Liver (tissue), 9 donors: ENCODE results near the gene CHDH. TPM values are rescaled to one million over a fixed set of nuclear protein-coding genes. Genes with fewer than 3 reads are reported as not detected.

Experiments
- DNase-seq: peaks from one replicate; pipeline ENCODE4 v3.0.0-alpha.2; 2017; ENCODE audit warnings: low spot score
- H3K27ac ChIP-seq, 2 donors: one replicate each; pipeline ENCODE4 v1.7.0; 2013; ENCODE audit warnings: inconsistent platforms in 2 of 2, low read length in 2 of 2, control low read depth in 1 of 2, low read depth in 1 of 2, mild to moderate bottlenecking in 1 of 2
- H3K27me3 ChIP-seq, 4 donors: one replicate each; pipeline versions ENCODE4 v1.6.1 to v1.7.0; 2013; ENCODE audit warnings: low read length in 3 of 4, inconsistent platforms in 1 of 4, mild to moderate bottlenecking in 1 of 4, moderate library complexity in 1 of 4; ENCODE audit not compliant: control insufficient read depth in 4 of 4, insufficient read depth in 4 of 4
- H3K36me3 ChIP-seq, 4 donors: one replicate each; pipeline versions ENCODE4 v1.6.1 to v1.7.0; 2013; ENCODE audit warnings: low read length in 3 of 4, mild to moderate bottlenecking in 3 of 4, low read depth in 1 of 4, moderate library complexity in 1 of 4; ENCODE audit not compliant: control insufficient read depth in 4 of 4, insufficient read depth in 3 of 4
- H3K4me1 ChIP-seq, 4 donors: one replicate each; pipeline versions ENCODE4 v1.6.1 to v1.7.0; 2013; ENCODE audit warnings: low read length in 3 of 4, mild to moderate bottlenecking in 3 of 4, moderate library complexity in 1 of 4; ENCODE audit not compliant: control insufficient read depth in 4 of 4, insufficient read depth in 4 of 4
- H3K4me3 ChIP-seq, 3 donors: one replicate each; pipeline versions ENCODE4 v1.6.1 to v1.7.0; 2013; ENCODE audit warnings: low read length in 3 of 3, control low read depth in 1 of 3, low read depth in 1 of 3, mild to moderate bottlenecking in 1 of 3
- H3K9ac ChIP-seq, 2 donors: one replicate each; pipeline ENCODE4 v1.7.0; 2013; ENCODE audit warnings: low read length in 2 of 2, mild to moderate bottlenecking in 2 of 2, moderate library complexity in 2 of 2, control low read depth in 1 of 2, low read depth in 1 of 2
- H3K9me3 ChIP-seq, 4 donors: one replicate each; pipeline versions ENCODE4 v1.6.1 to v1.7.0; 2013; ENCODE audit warnings: low read length in 3 of 4; ENCODE audit not compliant: control insufficient read depth in 4 of 4
- EGR1 ChIP-seq, 2 donors: IDR thresholded peaks; 2 replicates each; pipeline ENCODE4 v1.6.1; 2016 to 2018; ENCODE audit warnings: antibody characterized with exemption in 2 of 2, low read depth in 2 of 2
- FOXA1 ChIP-seq: IDR thresholded peaks from 2 replicates; pipeline ENCODE4 v1.6.1; 2016; ENCODE audit warnings: antibody characterized with exemption
- FOXA2 ChIP-seq: IDR thresholded peaks from 2 replicates; pipeline ENCODE4 v1.6.1; 2016; ENCODE audit warnings: antibody characterized with exemption
- GABPA ChIP-seq, 2 donors: IDR thresholded peaks in 1 of 2; conservative IDR thresholded peaks in 1 of 2; 2 replicates each; pipeline ENCODE4 v1.6.1; 2016; ENCODE audit warnings: antibody characterized with exemption in 2 of 2, mild to moderate bottlenecking in 1 of 2, moderate library complexity in 1 of 2
- HNF4A ChIP-seq, 2 donors: conservative IDR thresholded peaks; 2 replicates each; pipeline ENCODE4 v1.6.1; 2016; ENCODE audit warnings: antibody characterized with exemption in 2 of 2, mild to moderate bottlenecking in 2 of 2
- HNF4G ChIP-seq: IDR thresholded peaks from 2 replicates; pipeline ENCODE4 v1.6.1; 2016; ENCODE audit warnings: antibody characterized with exemption
- JUND ChIP-seq, 2 donors: IDR thresholded peaks; 2 replicates each; pipeline ENCODE4 v1.6.1; 2016; ENCODE audit warnings: antibody characterized with exemption in 2 of 2
- NR2F2 ChIP-seq: IDR thresholded peaks from 2 replicates; pipeline ENCODE4 v1.6.1; 2016; ENCODE audit warnings: antibody characterized with exemption
- SP1 ChIP-seq: IDR thresholded peaks from 2 replicates; pipeline ENCODE4 v1.6.1; 2018; ENCODE audit warnings: antibody characterized with exemption, mild to moderate bottlenecking
- TAF1 ChIP-seq: conservative IDR thresholded peaks from 2 replicates; pipeline ENCODE4 v1.6.1; 2016; ENCODE audit warnings: antibody characterized with exemption, mild to moderate bottlenecking
- YY1 ChIP-seq: IDR thresholded peaks from 2 replicates; pipeline ENCODE4 v1.6.1; 2016; ENCODE audit warnings: antibody characterized with exemption, mild to moderate bottlenecking
- WGBS: extraction: QIAGEN DNeasy Blood & Tissue Kit; methylation state at CpG from one replicate; pipeline ENCODE4 v1.1.7; 2013; 5-methylcytosine and 5-hydroxymethylcytosine counted together
- polyA plus RNA-seq, 2 donors: library from polyadenylated mRNA; stranded (reverse) in 1 of 2; unstranded in 1 of 2; fragments of 200-250 nt in 1 of 2; fragments of >200 nt in 1 of 2; fragmentation: Nextera tagmentation in 1 of 2; extraction: Ambion mirVana in 1 of 2; gene quantifications; one replicate each; pipeline versions ENCODE4 v1.2.1 to v1.2.3, GENCODE V29; 2013 to 2015
- total RNA-seq, 2 donors: library from RNA; depleted of rRNA; stranded (reverse); fragments of >200 nt; gene quantifications; one replicate each; pipeline ENCODE4 v1.2.3, GENCODE V29; 2014
- TF ChIP-seq, protein P1 (sequence below): IDR thresholded peaks from 2 replicates; pipeline ENCODE4 v1.6.1; 2016; ENCODE audit warnings: antibody characterized with exemption
- TF ChIP-seq, protein P2 (sequence below): IDR thresholded peaks from 2 replicates; pipeline ENCODE4 v1.6.1; 2016; ENCODE audit warnings: antibody characterized with exemption
- TF ChIP-seq, protein P3 (sequence below): IDR thresholded peaks from 2 replicates; pipeline ENCODE4 v1.6.1; 2016; ENCODE audit warnings: antibody characterized with exemption
- TF ChIP-seq, protein P4 (sequence below): IDR thresholded peaks from 2 replicates; pipeline ENCODE4 v1.6.1; 2016; ENCODE audit warnings: antibody characterized with exemption, mild to moderate bottlenecking
- TF ChIP-seq, protein P5 (sequence below): fragments of 150-350 bp; IDR thresholded peaks from 2 replicates; pipeline ENCODE4 v1.5.1; 2017; ENCODE audit warnings: improper control_type of control experiment, low read depth, low read length; ENCODE audit not compliant: missing input control
- donor health status: healthy.
- donor health status: healthy.
- donor health status: healthy.
- donor health status: healthy.
- donor health status: healthy.

CHDH gene
- total and polyA plus RNA-seq, 4 donors, result 9.1 to 34.0 (median 21.2) TPM

DNA sequence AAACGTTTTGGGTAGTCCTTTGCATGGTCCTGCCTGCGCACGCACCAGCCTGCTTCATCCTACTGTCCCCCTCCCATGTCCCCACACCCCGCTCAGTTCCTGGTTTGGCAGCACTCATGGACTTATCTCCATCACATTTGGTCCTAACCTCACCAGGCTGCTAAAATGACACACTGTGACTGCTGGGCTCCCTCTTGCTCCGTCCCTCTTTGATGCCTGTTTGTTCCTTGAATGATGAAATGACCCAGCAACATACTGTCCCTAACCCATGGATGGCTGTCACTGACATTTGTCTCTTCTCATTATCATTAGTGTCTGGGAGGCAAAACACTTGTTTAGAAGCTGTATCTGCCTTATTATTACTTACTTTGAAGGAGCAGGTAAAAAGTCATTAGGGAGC, 80.5 kb downstream of the CHDH start:
- no peak overlapping the region for H3K9ac ChIP-seq
- no peak overlapping the region for H3K27ac ChIP-seq
- TF ChIP-seq, protein P1, sequence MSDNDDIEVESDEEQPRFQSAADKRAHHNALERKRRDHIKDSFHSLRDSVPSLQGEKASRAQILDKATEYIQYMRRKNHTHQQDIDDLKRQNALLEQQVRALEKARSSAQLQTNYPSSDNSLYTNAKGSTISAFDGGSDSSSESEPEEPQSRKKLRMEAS, result no peak
- TF ChIP-seq FOXA2 (no peak), NR2F2 (no peak), TAF1 (no peak), JUND (IDR thresholded peaks at IDR 0.05) (no peak), HNF4A (conservative IDR thresholded peaks at IDR 0.05) (no peak), HNF4G (no peak), GABPA (IDR thresholded peaks at IDR 0.05 in 1 of 2, conservative IDR thresholded peaks at IDR 0.05 in 1 of 2) (no peak)
- TF ChIP-seq, protein P2, sequence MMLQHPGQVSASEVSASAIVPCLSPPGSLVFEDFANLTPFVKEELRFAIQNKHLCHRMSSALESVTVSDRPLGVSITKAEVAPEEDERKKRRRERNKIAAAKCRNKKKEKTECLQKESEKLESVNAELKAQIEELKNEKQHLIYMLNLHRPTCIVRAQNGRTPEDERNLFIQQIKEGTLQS, result no peak
- TF ChIP-seq, protein P3, sequence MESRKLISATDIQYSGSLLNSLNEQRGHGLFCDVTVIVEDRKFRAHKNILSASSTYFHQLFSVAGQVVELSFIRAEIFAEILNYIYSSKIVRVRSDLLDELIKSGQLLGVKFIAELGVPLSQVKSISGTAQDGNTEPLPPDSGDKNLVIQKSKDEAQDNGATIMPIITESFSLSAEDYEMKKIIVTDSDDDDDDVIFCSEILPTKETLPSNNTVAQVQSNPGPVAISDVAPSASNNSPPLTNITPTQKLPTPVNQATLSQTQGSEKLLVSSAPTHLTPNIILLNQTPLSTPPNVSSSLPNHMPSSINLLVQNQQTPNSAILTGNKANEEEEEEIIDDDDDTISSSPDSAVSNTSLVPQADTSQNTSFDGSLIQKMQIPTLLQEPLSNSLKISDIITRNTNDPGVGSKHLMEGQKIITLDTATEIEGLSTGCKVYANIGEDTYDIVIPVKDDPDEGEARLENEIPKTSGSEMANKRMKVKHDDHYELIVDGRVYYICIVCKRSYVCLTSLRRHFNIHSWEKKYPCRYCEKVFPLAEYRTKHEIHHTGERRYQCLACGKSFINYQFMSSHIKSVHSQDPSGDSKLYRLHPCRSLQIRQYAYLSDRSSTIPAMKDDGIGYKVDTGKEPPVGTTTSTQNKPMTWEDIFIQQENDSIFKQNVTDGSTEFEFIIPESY, result no peak
- TF ChIP-seq, protein P4, sequence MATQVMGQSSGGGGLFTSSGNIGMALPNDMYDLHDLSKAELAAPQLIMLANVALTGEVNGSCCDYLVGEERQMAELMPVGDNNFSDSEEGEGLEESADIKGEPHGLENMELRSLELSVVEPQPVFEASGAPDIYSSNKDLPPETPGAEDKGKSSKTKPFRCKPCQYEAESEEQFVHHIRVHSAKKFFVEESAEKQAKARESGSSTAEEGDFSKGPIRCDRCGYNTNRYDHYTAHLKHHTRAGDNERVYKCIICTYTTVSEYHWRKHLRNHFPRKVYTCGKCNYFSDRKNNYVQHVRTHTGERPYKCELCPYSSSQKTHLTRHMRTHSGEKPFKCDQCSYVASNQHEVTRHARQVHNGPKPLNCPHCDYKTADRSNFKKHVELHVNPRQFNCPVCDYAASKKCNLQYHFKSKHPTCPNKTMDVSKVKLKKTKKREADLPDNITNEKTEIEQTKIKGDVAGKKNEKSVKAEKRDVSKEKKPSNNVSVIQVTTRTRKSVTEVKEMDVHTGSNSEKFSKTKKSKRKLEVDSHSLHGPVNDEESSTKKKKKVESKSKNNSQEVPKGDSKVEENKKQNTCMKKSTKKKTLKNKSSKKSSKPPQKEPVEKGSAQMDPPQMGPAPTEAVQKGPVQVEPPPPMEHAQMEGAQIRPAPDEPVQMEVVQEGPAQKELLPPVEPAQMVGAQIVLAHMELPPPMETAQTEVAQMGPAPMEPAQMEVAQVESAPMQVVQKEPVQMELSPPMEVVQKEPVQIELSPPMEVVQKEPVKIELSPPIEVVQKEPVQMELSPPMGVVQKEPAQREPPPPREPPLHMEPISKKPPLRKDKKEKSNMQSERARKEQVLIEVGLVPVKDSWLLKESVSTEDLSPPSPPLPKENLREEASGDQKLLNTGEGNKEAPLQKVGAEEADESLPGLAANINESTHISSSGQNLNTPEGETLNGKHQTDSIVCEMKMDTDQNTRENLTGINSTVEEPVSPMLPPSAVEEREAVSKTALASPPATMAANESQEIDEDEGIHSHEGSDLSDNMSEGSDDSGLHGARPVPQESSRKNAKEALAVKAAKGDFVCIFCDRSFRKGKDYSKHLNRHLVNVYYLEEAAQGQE, result no peak
- TF ChIP-seq, protein P5, sequence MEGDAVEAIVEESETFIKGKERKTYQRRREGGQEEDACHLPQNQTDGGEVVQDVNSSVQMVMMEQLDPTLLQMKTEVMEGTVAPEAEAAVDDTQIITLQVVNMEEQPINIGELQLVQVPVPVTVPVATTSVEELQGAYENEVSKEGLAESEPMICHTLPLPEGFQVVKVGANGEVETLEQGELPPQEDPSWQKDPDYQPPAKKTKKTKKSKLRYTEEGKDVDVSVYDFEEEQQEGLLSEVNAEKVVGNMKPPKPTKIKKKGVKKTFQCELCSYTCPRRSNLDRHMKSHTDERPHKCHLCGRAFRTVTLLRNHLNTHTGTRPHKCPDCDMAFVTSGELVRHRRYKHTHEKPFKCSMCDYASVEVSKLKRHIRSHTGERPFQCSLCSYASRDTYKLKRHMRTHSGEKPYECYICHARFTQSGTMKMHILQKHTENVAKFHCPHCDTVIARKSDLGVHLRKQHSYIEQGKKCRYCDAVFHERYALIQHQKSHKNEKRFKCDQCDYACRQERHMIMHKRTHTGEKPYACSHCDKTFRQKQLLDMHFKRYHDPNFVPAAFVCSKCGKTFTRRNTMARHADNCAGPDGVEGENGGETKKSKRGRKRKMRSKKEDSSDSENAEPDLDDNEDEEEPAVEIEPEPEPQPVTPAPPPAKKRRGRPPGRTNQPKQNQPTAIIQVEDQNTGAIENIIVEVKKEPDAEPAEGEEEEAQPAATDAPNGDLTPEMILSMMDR, result no peak
- no peak for DNase-seq
- H3K27me3 ChIP-seq, result no peaks in the 10 kb centered on the region
- H3K4me3 ChIP-seq, result no peak overlapping the region
- H3K4me1 ChIP-seq, result no peaks in the 10 kb centered on the region
- H3K9me3 ChIP-seq, result no peaks in the 10 kb centered on the region
- WGBS, result 92% methylated on average over 5 of the region's 5 CpGs
- H3K36me3 ChIP-seq, result no peaks in the 10 kb centered on the region

DNA sequence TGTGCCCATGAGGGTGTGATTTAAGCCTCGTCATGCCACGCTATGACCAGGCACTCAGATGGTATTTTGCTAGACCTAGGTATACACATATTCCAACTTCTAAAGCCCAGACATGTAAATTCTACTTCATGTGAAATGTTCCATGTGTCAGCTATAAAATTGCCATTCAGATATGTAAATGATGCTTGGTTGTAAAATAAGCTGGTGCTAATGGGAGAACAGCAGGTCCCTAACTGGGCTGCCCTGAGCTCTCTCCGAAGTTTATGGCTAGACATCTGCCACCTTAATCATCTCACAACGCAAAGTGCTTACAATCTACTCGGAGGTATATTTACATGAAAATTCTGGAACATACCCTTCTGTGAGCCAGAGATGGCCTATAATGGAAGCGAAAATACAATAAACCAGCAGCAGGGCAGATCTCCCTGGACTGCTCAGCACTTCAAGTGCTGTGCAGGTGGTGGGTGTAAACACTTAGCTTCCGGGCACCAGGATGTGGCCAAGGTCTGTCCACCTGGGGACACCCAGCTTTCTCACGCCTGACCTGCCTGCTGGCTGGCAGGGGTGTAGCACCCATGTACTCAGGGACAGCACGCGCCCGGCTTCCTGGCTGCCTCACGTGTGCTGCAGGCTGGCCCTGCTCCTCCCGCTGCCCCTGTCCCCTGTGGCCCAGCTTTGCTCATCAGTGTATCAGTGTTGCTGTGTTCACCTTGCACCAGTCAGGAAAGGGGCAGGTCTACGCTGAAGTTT, 82.0 kb downstream of the CHDH start:
- Histone ChIP-seq H3K4me3 (no peak overlapping the region), H3K36me3 (no peaks in the 10 kb centered on the region), H3K4me1 (no peaks in the 10 kb centered on the region), H3K27ac (no peak overlapping the region), H3K9ac (no peak overlapping the region), H3K9me3 (no peaks in the 10 kb centered on the region), H3K27me3 (no peaks in the 10 kb centered on the region)
- 91% methylated on average over 14 of the region's 14 CpGs for WGBS
- DNase-seq, result no peak
- TF ChIP-seq, protein P5, result no peak
- TF ChIP-seq FOXA1, result no peak
- no peak for TF ChIP-seq FOXA2
- TF ChIP-seq, protein P1, result no peak
- TF ChIP-seq SP1, result no peak
- TF ChIP-seq NR2F2, result no peak
- TF ChIP-seq HNF4G, result no peak
- TF ChIP-seq HNF4A (conservative IDR thresholded peaks at IDR 0.05), result no peak
- TF ChIP-seq YY1, result no peak
- no peak for TF ChIP-seq EGR1 (IDR thresholded peaks at IDR 0.05; ENCODE audit: low read depth in 2 of 2)
- TF ChIP-seq, protein P2, result no peak
